HG03039 (cell line): ENCODE results near the gene BFSP1.
A peak's percentile ranks its signal among the peaks of the same experiment; 100 is the strongest.

Experiments used
- ATAC-seq: cut with Tn5 transposase; IDR thresholded peaks from one replicate; pipeline ENCODE4 v1.9.1; 2021; ENCODE audit warnings: mild to moderate bottlenecking, moderate library complexity; ENCODE audit not compliant: unreplicated experiment

Gene BFSP1

GRCh38 chr20:17558154-17558940 is 27.2 kb upstream of the BFSP1 start:
- ATAC-seq = no peak

DNA sequence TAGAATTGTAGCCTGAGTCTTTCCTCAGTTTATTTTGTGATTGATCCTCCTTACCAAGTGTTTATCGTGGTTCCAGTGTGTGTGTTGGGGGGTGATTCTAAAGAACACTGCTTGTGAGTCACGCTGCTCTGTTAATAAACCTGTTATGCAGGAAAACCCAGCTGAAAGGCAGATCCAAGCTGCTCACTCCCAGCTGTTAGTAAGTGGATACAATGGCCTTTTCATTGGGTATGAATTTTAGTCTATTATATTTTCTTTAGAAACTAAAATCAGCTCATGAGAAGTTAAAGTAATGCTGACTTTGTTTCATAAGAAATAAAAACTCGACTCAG is 26.5 kb upstream of the BFSP1 start:
- ATAC-seq = no peak

GRCh38 chr20:17556837-17557674 is 25.9 kb upstream of the BFSP1 start:
- no peak for ATAC-seq

- ATAC-seq = no peak
These were observed 23.9 kb upstream of the BFSP1 start for GRCh38 chr20:17555106-17555505.

GRCh38 chr20:17549131-17549530 is 18.0 kb upstream of the BFSP1 start:
- ATAC-seq = no peak

DNA sequence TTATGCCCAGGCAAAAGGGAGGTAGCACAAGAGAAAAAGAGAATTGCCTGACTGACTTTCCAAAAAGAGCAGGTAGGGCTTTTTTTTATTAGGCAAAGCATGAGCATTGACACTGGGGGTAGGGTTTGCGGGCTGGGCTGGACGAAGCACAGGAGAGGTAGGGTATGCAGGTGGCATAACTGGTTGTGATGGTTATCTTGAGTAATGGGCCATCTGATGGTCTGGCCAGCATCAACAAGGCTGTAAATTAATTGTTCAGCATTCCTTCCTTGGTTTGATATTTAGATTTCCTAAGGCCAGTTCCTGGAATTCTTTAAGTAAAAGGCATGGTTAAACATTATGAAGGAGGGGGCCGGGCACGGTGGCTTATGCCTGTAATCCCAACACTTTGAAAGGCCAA is 13.9 kb upstream of the BFSP1 start:
- ATAC-seq = no peak

DNA sequence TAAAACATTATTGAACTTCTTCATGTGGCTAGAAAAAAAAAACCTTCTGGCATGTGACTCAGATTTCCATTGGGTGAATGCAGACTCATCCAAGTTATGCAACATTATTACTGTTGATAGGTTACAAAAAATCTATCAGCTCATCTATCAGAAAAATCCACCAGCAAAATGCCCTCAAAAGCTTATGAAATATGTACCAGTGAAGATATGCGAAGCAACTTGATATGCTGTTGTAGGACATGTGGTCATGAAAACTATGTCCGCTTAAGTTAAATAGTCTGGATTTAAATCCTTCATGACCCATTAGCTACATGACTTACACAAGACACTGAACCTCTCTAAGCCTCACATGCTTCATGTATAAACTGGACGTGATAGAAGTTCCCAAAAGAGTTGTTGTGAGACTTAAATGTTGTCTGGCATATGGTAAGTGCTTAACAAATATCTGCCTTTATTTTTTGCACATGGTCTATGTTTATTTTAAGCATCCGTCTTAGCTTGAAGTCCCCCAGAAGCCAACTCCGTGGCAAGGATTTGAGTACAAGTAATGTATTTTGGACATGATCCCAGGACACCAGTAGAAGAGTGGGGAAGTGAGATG is 12.5 kb upstream of the BFSP1 start:
- ATAC-seq = no peak

GRCh38 chr20:17542993-17543412 is 11.8 kb upstream of the BFSP1 start:
- ATAC-seq = no peak

- no peak for ATAC-seq
These were observed 11.3 kb upstream of the BFSP1 start for GRCh38 chr20:17542481-17542880.

DNA sequence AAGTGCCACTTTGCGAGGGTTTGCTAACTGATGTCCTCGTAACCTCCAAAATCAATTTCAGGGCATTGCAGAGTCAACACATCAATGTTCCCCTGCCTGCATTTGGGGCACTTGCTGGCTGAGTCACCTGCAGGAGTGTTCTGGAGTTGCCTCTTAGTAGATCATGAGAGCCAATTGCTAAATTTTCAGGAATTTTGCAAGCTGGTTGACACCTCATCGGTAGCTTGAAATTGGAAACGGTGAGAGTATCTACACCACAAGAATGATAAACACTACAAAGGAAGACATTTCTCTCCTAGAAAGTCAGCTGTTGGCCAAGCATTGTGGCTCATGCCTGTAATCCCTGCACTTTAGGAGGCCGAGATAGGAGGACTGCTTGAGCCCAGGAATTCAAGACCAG is 10.8 kb upstream of the BFSP1 start:
- ATAC-seq = no peak

DNA sequence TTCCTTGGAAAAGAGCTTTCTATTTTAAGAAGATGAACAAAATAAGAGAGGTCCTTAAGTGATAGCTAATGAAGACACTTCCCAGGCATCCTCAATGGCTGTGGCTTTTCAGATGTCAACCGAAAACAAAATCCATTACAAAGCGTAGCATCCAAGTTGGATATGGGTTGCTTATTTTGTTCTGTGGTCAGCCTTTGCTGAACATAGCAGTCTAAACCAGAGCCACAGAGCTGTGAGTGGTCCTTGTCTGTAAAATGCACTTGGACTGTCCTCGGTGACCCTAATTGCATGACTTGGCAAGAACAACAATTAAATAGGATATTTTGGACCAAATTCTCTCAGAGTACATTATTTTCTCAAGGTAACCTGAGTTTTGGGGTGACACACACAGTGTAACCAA is 10.4 kb upstream of the BFSP1 start:
- ATAC-seq = no peak

DNA sequence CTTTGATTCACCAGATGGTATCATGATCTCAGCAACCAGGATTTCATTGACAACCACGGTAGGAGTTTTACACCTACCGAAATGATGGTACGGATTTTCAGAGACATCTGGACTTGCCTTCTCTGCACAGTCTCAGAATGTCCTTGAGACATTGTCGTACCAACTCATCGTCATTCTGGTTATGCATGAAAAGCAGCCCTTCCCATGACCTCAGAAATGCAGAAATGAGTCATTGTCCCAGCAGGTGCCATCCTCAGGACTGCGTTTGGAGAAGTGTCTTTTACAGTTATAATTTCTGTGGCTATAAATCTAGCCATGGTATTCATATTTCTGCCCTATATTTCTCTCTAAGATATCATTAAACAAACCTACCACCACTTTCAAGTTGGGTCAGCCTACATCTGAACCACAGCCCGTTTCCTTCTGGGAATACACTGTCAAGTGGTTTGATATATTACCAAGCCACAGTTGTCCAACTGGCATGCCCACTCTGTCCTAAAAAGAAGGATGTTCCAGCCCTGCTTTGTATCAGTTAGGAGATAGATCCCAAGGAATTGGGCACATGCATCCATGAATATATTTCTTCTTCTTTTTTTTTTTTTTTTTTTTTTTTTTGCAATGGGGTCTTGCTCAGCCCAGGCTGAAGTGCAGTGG is 7.5 kb upstream of the BFSP1 start:
- ATAC-seq = no peak

- no peak for ATAC-seq
These were observed 6.8 kb upstream of the BFSP1 start for GRCh38 chr20:17537959-17538358.

- ATAC-seq = peak; percentile 81
These were observed 5.8 kb upstream of the BFSP1 start for GRCh38 chr20:17536944-17537444.

- ATAC-seq = no peak
These were observed 2.9 kb upstream of the BFSP1 start for GRCh38 chr20:17534077-17534476.

DNA sequence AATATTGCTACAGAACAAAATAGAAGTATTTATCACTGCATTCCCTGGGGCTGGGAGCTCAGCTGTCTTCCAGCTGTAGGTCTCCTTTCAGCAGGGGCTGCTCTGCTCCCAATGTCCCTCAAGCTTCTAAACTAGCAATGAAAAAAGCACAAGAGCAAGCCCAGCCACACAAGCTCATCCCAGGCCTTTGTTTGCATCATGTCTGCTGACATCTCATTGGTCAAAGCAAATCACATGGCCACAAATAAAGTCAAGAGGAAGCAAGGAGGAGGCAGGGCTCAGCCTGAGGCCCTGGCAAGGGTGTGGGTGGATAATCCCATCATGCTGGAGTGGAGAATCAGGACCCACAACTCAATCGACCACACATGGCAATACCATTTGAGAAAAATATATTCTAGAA is 2.2 kb upstream of the BFSP1 start:
- no peak for ATAC-seq

DNA sequence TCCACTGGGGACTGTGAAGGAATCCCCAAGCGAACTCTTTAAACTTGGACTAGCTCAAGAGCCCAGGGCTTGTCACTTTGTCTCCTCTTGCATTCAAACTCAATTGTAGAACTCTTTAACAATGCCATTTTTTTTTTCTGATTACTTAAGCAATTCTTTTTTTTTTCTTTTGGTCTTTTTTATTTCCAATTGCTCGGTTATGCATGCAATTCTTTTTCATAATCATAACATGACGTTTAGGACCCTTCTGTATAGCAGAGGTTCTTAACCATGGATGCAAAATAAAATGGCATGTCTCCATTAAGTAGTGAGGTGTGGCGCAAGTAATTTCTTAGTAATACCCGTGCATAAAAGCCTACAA is 466 bp upstream of the BFSP1 start:
- ATAC-seq = no peak

- no peak for ATAC-seq
These were observed 1.0 kb downstream of the BFSP1 start for GRCh38 chr20:17530153-17530552.

DNA sequence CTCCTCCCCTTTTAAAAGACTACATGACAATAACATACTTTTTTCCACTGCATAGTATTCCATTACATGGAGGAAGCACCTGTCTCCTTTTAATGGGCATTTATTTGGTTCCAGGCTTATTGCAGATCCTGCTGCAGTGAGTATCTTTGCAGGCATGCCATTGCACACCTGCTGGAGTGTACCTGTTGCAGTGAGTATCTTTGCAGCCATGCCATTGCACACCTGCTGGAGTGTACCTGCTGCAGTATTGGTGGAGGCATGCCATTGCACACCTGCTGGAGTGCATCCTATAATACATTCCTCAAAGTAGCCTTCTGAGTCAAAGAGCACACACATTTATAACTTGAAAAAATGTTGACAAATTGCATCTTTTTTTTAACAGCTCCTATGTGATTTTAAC is 1.6 kb downstream of the BFSP1 start:
- no peak for ATAC-seq

DNA sequence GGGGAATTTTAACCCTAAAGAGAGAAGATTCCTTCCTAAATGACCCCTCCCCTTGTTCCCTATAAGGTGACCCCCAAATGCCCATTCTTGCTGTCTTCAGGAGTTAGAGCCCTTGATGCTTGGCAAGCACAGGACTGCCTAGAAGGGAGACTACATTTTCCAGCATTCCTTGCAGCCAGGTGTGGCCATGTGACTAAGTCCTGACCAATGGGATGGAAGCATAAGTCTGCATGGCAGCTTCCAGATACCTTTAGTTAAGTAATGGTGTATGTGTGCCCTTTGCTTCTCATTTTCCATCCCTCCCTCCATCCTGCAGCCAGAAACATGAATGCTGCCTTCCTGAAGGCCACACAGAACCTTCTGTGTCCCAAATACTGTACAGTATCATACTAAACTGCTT is 5.5 kb downstream of the BFSP1 start:
- no peak for ATAC-seq

- no peak for ATAC-seq
These were observed 6.0 kb downstream of the BFSP1 start for GRCh38 chr20:17525132-17525531.
